GM23338 (cell line): ENCODE data around the gene SCO1. TPM values are rescaled to one million over a fixed set of nuclear protein-coding genes. Genes with fewer than 3 reads are reported as not detected.

Source experiments
- ATAC-seq: fragments of 200-7000 bp; cut with Tn5 transposase; 3 replicates; pipeline ENCODE4 v1.9.1; 2020
- DNase-seq: peaks from one replicate; pipeline ENCODE4 v3.0.0-alpha.2; 2015; ENCODE audit warnings: low spot score
- H2AFZ ChIP-seq: fragments of 200-600 bp; sonication (generic); 2 replicates; pipeline ENCODE4 v1.8.0; 2016; ENCODE audit warnings: antibody characterized with exemption, mild to moderate bottlenecking, moderate library complexity
- H3F3A ChIP-seq: fragments of 200-600 bp; sonication (generic); replicated peaks from 2 replicates; pipeline ENCODE4 v1.8.0; 2017; ENCODE audit warnings: antibody characterized with exemption, mixed run types, low read depth
- H3K27ac ChIP-seq: fragments of 200-600 bp; sonication (generic); 2 replicates; pipeline ENCODE4 v1.6.1; 2016; ENCODE audit warnings: low read depth
- H3K27me3 ChIP-seq: fragments of 200-600 bp; sonication (generic); 2 replicates; pipeline ENCODE4 v1.8.0; 2016; ENCODE audit warnings: mild to moderate bottlenecking, mixed run types, moderate library complexity; ENCODE audit not compliant: insufficient read depth
- H3K36me3 ChIP-seq: fragments of 200-600 bp; sonication (generic); 2 replicates; pipeline ENCODE4 v1.8.0; 2016; ENCODE audit warnings: mild to moderate bottlenecking; ENCODE audit not compliant: insufficient read depth
- H3K4me1 ChIP-seq: fragments of 200-600 bp; sonication (generic); 2 replicates; pipeline ENCODE4 v1.8.0; 2016; ENCODE audit warnings: mild to moderate bottlenecking, moderate library complexity; ENCODE audit not compliant: insufficient read depth
- H3K4me2 ChIP-seq: fragments of 200-600 bp; sonication (generic); 2 replicates; pipeline ENCODE4 v1.7.1; 2017; ENCODE audit warnings: mixed run types
- H3K4me3 ChIP-seq: fragments of 200-600 bp; sonication (generic); 2 replicates; pipeline ENCODE4 v1.6.1; 2016; ENCODE audit warnings: mixed run types
- H3K79me2 ChIP-seq: fragments of 200-600 bp; sonication (generic); replicated peaks from 2 replicates; pipeline ENCODE4 v1.8.0; 2017; ENCODE audit warnings: mild to moderate bottlenecking; ENCODE audit not compliant: insufficient read depth
- H3K9me2 ChIP-seq: fragments of 200-600 bp; sonication (generic); 2 replicates; pipeline ENCODE4 v1.8.0; 2017; ENCODE audit not compliant: insufficient read depth
- H4K20me1 ChIP-seq: fragments of 200-600 bp; sonication (generic); replicated peaks from 2 replicates; pipeline ENCODE4 v1.8.0; 2017; ENCODE audit warnings: mild to moderate bottlenecking; ENCODE audit not compliant: insufficient read depth
- H3K27ac Mint-ChIP-seq: 2 replicates; pipeline ENCODE4 v1.8.0; 2020; ENCODE audit warnings: inconsistent platforms, mild to moderate bottlenecking, moderate library complexity, mixed read lengths
- H3K27me3 Mint-ChIP-seq: 3 replicates; pipeline ENCODE4 v1.8.0; 2022; ENCODE audit warnings: low read depth, mild to moderate bottlenecking, moderate library complexity, mixed read lengths, inconsistent platforms; ENCODE audit not compliant: insufficient read depth, poor library complexity
- H3K36me3 Mint-ChIP-seq: 3 replicates; pipeline ENCODE4 v1.8.0; 2021; ENCODE audit warnings: low read depth, mild to moderate bottlenecking, inconsistent platforms, moderate library complexity, mixed read lengths
- H3K4me1 Mint-ChIP-seq: 3 replicates; pipeline ENCODE4 v1.8.0; 2020; ENCODE audit warnings: mild to moderate bottlenecking, inconsistent platforms, mixed read lengths
- H3K4me3 Mint-ChIP-seq: 3 replicates; pipeline ENCODE4 v1.8.0; 2021; ENCODE audit warnings: moderate library complexity, mild to moderate bottlenecking, inconsistent platforms, mixed read lengths
- H3K9me3 Mint-ChIP-seq: 3 replicates; pipeline ENCODE4 v1.8.0; 2020; ENCODE audit warnings: moderate library complexity, mild to moderate bottlenecking, inconsistent platforms, mixed read lengths
- EZH2 ChIP-seq: fragments of 200-600 bp; sonication (generic); IDR thresholded peaks from one replicate; pipeline ENCODE4 v1.8.0; 2017; ENCODE audit warnings: antibody characterized with exemption, mild to moderate bottlenecking, low read depth; ENCODE audit not compliant: unreplicated experiment
- EZH2phosphoT487 ChIP-seq: fragments of 200-600 bp; sonication (generic); IDR thresholded peaks from one replicate; pipeline ENCODE4 v1.8.1; 2018; ENCODE audit warnings: antibody characterized with exemption; ENCODE audit not compliant: unreplicated experiment
- JUNB ChIP-seq: IDR thresholded peaks from one replicate; pipeline ENCODE4 v1.6.1; 2016; ENCODE audit warnings: antibody characterized with exemption; ENCODE audit not compliant: unreplicated experiment
- NANOG ChIP-seq: IDR thresholded peaks from 2 replicates; pipeline ENCODE4 v1.6.1; 2016; ENCODE audit warnings: antibody characterized with exemption, borderline replicate concordance
- POLR2AphosphoS5 ChIP-seq: IDR thresholded peaks from 2 replicates; pipeline ENCODE4 v1.6.1; 2016; ENCODE audit warnings: antibody characterized with exemption, low read depth
- STAT1 ChIP-seq: IDR thresholded peaks from one replicate; pipeline ENCODE4 v1.6.1; 2016; ENCODE audit warnings: antibody characterized with exemption; ENCODE audit not compliant: unreplicated experiment
- ZNF114 ChIP-seq: fragments of 250-450 bp; sonication (Bioruptor Pico); IDR thresholded peaks from 2 replicates; pipeline ENCODE4 v1.5.0; 2020; ENCODE audit warnings: mild to moderate bottlenecking, moderate library complexity
- ZNF331 ChIP-seq: fragments of 250-450 bp; sonication (Bioruptor Pico); IDR thresholded peaks from 2 replicates; pipeline ENCODE4 v1.5.0; 2020; ENCODE audit warnings: low read depth, mild to moderate bottlenecking, moderate library complexity
- polyA plus RNA-seq: library from polyadenylated mRNA; unstranded; fragments of >200 nt; fragmentation: Nextera tagmentation; extraction: Ambion mirVana; gene quantifications from 2 replicates; pipeline ENCODE4 v1.2.1, GENCODE V29; 2016
- total RNA-seq: library from RNA; depleted of rRNA; stranded (reverse); fragments of >200 nt; shearing (Covaris generic); gene quantifications from 2 replicates; pipeline ENCODE4 v1.2.3, GENCODE V29; 2014
- TF ChIP-seq, protein P1 (sequence below): IDR thresholded peaks from 2 replicates; pipeline ENCODE4 v1.6.1; 2016; ENCODE audit warnings: antibody characterized with exemption
- TF ChIP-seq, protein P2 (sequence below): IDR thresholded peaks from one replicate; pipeline ENCODE4 v1.6.1; 2018; ENCODE audit warnings: antibody characterized with exemption; ENCODE audit not compliant: unreplicated experiment
- TF ChIP-seq, protein P3 (sequence below): fragments of 250-450 bp; sonication (Bioruptor Pico); IDR thresholded peaks from 2 replicates; pipeline ENCODE4 v1.5.0; 2020; ENCODE audit warnings: mild to moderate bottlenecking, moderate library complexity
- TF ChIP-seq, protein P4 (sequence below), 2 experiments: fragments of 200-600 bp in 1 of 2; sonication (generic) in 1 of 2; conservative IDR thresholded peaks; 2 replicates each; pipeline versions ENCODE4 v1.5.1 to v1.6.1; 2016 to 2017; ENCODE audit warnings: antibody characterized with exemption in 2 of 2, low read depth in 2 of 2, mild to moderate bottlenecking in 2 of 2, moderate library complexity in 1 of 2

SCO1 gene
- total and polyA plus RNA-seq, 2 experiments from 2014 or later = 43.9 to 72.5 TPM

DNA sequence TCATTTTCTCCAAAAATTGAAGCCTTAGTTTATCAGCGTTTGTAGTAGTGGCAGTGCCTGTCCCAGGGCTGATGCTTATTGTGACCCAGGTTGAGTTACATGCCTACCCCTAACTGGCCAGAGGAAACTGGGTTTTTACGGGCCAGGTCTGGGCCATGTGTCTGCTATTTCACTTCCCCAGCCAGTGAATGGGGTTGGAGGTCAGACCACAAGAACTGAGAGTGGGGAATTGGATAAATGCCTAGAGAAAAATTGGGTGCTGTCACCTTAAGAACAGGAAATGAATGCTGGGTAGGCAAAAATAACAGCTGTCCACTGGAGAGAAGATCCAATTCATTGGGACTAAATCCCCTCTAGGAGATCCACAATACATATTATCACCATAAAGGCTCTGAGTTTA is 5.2 kb upstream of the SCO1 start:
- H3K4me1 ChIP-seq = no peaks in the 10 kb centered on the region; the same call in 1 of the 2 replicates
- Mint-ChIP-seq H3K36me3 (peaks cover 10% of the 10 kb centered on the region), H3K4me3 (no peak overlapping the region), H3K4me1 (peaks cover 5% of the 10 kb centered on the region; the same call in 2 of the 3 replicates), H3K27ac (no peak overlapping the region), H3K27me3 (no peaks in the 10 kb centered on the region), H3K9me3 (no peaks in the 10 kb centered on the region)
- H3K27ac ChIP-seq = no peak overlapping the region
- H3K4me3 ChIP-seq = no peak overlapping the region
- peak; percentile 4 for DNase-seq
- H4K20me1 ChIP-seq = no peaks in the 10 kb centered on the region
- no peak overlapping the region for H3K4me2 ChIP-seq
- H2AFZ ChIP-seq = no peak overlapping the region
- no peaks in the 10 kb centered on the region for H3K27me3 ChIP-seq
- ATAC-seq = no peak
- TF ChIP-seq JUNB (no peak), STAT1 (no peak), EZH2 (no peak), NANOG (no peak), POLR2AphosphoS5 (no peak), EZH2phosphoT487 (no peak), ZNF331 (CRISPR knock-in tag) (no peak), ZNF114 (CRISPR knock-in tag) (no peak)
- TF ChIP-seq, protein P1, sequence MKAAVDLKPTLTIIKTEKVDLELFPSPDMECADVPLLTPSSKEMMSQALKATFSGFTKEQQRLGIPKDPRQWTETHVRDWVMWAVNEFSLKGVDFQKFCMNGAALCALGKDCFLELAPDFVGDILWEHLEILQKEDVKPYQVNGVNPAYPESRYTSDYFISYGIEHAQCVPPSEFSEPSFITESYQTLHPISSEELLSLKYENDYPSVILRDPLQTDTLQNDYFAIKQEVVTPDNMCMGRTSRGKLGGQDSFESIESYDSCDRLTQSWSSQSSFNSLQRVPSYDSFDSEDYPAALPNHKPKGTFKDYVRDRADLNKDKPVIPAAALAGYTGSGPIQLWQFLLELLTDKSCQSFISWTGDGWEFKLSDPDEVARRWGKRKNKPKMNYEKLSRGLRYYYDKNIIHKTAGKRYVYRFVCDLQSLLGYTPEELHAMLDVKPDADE = no peak
- TF ChIP-seq, protein P2, sequence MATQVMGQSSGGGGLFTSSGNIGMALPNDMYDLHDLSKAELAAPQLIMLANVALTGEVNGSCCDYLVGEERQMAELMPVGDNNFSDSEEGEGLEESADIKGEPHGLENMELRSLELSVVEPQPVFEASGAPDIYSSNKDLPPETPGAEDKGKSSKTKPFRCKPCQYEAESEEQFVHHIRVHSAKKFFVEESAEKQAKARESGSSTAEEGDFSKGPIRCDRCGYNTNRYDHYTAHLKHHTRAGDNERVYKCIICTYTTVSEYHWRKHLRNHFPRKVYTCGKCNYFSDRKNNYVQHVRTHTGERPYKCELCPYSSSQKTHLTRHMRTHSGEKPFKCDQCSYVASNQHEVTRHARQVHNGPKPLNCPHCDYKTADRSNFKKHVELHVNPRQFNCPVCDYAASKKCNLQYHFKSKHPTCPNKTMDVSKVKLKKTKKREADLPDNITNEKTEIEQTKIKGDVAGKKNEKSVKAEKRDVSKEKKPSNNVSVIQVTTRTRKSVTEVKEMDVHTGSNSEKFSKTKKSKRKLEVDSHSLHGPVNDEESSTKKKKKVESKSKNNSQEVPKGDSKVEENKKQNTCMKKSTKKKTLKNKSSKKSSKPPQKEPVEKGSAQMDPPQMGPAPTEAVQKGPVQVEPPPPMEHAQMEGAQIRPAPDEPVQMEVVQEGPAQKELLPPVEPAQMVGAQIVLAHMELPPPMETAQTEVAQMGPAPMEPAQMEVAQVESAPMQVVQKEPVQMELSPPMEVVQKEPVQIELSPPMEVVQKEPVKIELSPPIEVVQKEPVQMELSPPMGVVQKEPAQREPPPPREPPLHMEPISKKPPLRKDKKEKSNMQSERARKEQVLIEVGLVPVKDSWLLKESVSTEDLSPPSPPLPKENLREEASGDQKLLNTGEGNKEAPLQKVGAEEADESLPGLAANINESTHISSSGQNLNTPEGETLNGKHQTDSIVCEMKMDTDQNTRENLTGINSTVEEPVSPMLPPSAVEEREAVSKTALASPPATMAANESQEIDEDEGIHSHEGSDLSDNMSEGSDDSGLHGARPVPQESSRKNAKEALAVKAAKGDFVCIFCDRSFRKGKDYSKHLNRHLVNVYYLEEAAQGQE = no peak
- TF ChIP-seq, protein P3, sequence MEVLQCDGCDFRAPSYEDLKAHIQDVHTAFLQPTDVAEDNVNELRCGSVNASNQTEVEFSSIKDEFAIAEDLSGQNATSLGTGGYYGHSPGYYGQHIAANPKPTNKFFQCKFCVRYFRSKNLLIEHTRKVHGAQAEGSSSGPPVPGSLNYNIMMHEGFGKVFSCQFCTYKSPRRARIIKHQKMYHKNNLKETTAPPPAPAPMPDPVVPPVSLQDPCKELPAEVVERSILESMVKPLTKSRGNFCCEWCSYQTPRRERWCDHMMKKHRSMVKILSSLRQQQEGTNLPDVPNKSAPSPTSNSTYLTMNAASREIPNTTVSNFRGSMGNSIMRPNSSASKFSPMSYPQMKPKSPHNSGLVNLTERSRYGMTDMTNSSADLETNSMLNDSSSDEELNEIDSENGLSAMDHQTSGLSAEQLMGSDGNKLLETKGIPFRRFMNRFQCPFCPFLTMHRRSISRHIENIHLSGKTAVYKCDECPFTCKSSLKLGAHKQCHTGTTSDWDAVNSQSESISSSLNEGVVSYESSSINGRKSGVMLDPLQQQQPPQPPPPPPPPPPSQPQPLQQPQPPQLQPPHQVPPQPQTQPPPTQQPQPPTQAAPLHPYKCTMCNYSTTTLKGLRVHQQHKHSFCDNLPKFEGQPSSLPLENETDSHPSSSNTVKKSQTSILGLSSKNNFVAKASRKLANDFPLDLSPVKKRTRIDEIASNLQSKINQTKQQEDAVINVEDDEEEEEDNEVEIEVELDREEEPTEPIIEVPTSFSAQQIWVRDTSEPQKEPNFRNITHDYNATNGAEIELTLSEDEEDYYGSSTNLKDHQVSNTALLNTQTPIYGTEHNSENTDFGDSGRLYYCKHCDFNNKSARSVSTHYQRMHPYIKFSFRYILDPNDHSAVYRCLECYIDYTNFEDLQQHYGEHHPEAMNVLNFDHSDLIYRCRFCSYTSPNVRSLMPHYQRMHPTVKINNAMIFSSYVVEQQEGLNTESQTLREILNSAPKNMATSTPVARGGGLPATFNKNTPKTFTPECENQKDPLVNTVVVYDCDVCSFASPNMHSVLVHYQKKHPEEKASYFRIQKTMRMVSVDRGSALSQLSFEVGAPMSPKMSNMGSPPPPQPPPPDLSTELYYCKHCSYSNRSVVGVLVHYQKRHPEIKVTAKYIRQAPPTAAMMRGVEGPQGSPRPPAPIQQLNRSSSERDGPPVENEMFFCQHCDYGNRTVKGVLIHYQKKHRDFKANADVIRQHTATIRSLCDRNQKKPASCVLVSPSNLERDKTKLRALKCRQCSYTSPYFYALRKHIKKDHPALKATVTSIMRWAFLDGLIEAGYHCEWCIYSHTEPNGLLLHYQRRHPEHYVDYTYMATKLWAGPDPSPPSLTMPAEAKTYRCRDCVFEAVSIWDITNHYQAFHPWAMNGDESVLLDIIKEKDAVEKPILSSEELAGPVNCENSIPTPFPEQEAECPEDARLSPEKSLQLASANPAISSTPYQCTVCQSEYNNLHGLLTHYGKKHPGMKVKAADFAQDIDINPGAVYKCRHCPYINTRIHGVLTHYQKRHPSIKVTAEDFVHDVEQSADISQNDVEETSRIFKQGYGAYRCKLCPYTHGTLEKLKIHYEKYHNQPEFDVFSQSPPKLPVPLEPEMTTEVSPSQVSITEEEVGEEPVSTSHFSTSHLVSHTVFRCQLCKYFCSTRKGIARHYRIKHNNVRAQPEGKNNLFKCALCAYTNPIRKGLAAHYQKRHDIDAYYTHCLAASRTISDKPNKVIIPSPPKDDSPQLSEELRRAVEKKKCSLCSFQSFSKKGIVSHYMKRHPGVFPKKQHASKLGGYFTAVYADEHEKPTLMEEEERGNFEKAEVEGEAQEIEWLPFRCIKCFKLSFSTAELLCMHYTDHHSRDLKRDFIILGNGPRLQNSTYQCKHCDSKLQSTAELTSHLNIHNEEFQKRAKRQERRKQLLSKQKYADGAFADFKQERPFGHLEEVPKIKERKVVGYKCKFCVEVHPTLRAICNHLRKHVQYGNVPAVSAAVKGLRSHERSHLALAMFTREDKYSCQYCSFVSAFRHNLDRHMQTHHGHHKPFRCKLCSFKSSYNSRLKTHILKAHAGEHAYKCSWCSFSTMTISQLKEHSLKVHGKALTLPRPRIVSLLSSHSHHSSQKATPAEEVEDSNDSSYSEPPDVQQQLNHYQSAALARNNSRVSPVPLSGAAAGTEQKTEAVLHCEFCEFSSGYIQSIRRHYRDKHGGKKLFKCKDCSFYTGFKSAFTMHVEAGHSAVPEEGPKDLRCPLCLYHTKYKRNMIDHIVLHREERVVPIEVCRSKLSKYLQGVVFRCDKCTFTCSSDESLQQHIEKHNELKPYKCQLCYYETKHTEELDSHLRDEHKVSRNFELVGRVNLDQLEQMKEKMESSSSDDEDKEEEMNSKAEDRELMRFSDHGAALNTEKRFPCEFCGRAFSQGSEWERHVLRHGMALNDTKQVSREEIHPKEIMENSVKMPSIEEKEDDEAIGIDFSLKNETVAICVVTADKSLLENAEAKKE = no peak
- TF ChIP-seq, protein P4, sequence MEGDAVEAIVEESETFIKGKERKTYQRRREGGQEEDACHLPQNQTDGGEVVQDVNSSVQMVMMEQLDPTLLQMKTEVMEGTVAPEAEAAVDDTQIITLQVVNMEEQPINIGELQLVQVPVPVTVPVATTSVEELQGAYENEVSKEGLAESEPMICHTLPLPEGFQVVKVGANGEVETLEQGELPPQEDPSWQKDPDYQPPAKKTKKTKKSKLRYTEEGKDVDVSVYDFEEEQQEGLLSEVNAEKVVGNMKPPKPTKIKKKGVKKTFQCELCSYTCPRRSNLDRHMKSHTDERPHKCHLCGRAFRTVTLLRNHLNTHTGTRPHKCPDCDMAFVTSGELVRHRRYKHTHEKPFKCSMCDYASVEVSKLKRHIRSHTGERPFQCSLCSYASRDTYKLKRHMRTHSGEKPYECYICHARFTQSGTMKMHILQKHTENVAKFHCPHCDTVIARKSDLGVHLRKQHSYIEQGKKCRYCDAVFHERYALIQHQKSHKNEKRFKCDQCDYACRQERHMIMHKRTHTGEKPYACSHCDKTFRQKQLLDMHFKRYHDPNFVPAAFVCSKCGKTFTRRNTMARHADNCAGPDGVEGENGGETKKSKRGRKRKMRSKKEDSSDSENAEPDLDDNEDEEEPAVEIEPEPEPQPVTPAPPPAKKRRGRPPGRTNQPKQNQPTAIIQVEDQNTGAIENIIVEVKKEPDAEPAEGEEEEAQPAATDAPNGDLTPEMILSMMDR (conservative IDR thresholded peaks at IDR 0.05; ENCODE audit: low read depth in 2 of 2) = no peak
- H3F3A ChIP-seq = no peaks in the 10 kb centered on the region
- H3K79me2 ChIP-seq = peaks cover 13% of the 10 kb centered on the region; the same call in 1 of the 2 replicates
- H3K36me3 ChIP-seq = peaks cover 17% of the 10 kb centered on the region; the same call in 1 of the 2 replicates
- no peaks in the 10 kb centered on the region for H3K9me2 ChIP-seq
